Measurements from ENCODE around the gene TH.
"Not testable (repeated sequence)": the region's sequence is repeated elsewhere in the genome, so short reads cannot be mapped to it uniquely, and the experiment has no call there.

TH gene

GRCh38 chr11:2128130-2128510 lies 43.5 kb downstream of the TH start:
- DNase-seq: no peak

- no peak for DNase-seq
Observed at GRCh38 chr11:2127482-2128129, 44.0 kb downstream of the TH start.

GRCh38 chr11:2126520-2127085 lies 45.0 kb downstream of the TH start:
- DNase-seq: no peak

- DNase-seq: not testable (repeated sequence)
Observed at GRCh38 chr11:2124736-2125484, 46.7 kb downstream of the TH start.

DNA sequence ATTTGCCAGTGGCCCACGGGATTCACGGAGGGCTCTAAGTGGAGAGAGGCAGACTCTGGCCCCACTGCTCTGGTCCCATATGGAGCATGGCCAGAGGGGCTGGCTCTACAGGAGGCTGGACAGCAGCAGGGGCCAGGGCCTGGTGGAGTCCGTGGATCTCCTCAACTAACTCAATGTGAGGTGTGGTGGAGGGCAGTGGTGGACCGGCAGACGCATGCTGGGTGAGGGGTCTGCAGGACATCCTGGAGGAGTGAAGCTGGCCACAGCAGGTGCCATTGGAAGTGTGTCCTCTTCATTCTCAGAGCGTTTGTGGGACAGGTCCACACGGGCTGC lies 48.0 kb downstream of the TH start:
- DNase-seq: no peak

- no peak for DNase-seq
Observed at GRCh38 chr11:2122907-2123627, 48.5 kb downstream of the TH start.

DNA sequence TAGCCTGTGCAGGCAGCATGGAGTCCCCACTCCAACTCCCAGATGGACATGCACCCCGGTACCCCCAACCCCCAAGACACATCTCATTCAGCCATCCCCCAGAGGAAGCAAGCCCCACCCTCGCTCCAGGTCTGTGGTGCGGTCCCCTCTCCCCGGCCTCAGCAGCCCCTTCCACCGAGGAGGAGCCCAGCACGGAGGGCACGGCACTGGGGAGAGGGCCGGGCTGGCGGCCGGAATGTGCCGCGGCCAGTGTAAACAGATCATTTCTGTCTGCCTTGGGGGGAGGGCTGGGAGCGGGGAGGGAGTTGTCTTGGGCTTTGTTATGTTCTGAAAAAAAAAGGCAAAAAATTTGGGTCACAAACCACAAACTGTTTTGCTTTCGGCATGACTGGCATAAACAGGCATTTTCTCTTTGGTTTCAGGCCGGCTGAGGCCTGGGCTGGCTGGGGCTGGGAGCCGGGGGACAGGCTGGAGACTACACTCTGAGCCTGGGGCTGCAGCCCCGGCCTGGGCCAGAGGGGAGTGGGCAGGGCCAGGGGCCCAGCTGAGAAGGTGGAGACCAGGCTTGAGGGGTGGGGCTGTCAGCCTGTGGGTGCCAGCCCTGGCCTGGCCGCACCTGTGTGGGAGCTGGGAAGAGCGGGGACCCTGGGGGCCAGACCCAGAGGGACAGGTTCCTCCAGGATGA lies 49.3 kb downstream of the TH start:
- DNase-seq: no peak

- DNase-seq: no peak
Observed at GRCh38 chr11:2121227-2122130, 50.1 kb downstream of the TH start.

DNA sequence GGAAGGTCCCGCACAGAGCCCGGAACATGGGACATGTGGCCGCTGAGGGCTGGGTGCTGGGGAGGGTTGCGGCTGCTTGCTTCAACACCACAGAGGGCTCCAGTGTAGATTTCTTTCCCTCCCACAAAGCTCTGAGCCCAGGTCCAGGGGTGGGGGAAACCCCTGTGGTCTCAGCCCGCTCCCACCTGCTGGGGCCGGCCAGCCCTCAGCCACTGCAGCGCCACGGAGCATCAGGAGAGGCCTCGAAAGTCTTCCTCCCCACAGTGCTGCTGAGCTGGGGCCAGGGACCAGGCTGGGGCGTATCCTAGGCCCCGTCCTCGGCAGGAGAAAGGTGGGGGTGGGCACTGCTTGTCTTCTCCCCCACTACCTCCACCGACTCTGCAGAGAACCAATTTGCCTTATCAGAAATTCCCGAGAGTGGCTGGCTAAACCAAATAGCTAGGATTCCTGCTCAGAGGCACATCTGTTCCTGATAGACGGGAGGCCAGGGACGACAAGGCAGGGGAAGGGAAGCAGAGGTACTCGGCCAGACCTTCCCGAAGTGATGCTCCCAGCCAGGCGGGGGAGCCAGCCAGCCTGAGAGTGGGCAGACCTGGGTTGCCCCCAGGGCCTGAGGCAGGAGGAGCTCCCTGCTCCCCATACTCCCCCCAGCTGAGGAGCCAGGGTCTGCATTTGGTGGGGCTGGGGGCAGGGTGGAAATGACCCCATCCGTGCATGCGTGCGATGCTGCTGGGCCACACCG lies 51.1 kb downstream of the TH start:
- no peak for DNase-seq

- no peak for DNase-seq
Observed at GRCh38 chr11:2118677-2119076, 52.9 kb downstream of the TH start.

- no peak for DNase-seq
Observed at GRCh38 chr11:2116680-2117079, 54.9 kb downstream of the TH start.

DNA sequence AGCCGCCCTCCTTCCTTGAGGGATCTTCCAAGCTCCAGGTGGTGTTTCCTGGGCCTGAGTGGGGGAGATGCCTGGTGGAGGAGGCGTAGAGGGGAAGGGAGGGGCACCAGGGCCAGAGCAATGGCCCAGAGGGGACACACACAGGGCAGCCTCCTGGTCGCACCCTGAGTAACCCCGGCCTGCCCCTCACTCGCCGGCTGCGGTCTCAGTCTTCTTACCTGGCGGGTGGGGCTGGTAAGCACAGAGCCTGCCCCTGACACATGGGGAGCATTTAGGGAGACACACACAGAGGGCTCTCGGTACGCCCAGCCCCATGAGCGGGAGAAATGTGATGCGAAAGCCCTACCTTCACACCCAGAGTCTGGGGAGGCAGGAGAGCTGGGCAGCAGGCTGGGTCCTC lies 56.3 kb downstream of the TH start:
- no peak for DNase-seq

DNA sequence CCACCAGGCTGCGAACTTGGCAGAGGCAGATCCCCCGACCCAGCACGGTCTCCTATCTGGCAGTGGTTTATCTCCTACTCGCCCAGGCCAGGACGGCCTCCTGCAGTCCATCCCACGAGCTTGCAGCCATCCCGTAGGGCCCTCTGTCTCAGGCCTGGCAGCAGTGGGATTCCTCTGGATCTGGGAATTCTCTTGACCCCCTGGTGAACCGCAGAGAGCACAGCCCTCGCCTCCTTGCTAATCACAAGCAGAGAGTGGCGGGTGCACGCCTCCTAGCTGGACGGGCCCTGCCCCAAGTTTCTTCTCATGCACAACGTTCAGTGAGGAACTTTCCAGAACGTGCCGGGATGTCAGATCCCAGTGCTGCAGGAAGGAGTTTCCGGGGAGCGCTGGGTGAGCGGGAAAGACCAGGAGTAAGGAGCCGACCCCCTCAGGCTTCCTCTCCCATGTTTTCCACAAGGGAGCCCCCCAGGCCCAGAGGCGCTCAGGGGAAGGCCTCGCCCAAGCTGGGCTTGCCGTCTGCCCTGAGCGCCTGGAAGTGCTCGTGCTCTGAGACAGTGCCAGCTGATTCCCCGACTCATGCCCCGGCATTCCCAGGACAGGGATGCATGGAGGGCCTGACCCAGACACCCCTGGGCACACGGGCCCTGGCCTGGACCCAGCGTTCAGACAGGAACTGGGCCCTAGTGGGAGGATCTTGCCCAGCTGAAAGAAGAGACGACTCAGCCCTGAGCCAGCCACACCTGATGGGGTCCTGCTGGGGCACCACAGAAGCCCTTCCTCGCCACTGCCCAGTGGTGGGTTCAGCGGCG lies 57.0 kb downstream of the TH start:
- no peak for DNase-seq

Measured in NCI-H2029 treated with DMSO at 0.1 percent for 48 hours (cell line).